SK-N-SH treated with all-trans-retinoic acid at 6 μM for 48 hours (cell line): ENCODE measurements around the gene ANAPC1.
"Not testable (repeated sequence)": the region's sequence is repeated elsewhere in the genome, so short reads cannot be mapped to it uniquely, and the experiment has no call there.

ENCODE experiments used
- ARNTL ChIP-seq: fragments of 450-650 bp; formaldehyde crosslinking; IDR thresholded peaks from 2 replicates; pipeline ENCODE4 v1.5.0; 2020; ENCODE audit warnings: low read depth, mild to moderate bottlenecking, moderate library complexity, borderline replicate concordance
- ESRRG ChIP-seq: fragments of 250-450 bp; sonication (Bioruptor Pico); IDR thresholded peaks from 2 replicates; pipeline ENCODE4 v1.6.1; 2021; ENCODE audit warnings: mild to moderate bottlenecking
- GLIS3 ChIP-seq: fragments of 250-450 bp; sonication (Bioruptor Pico); IDR thresholded peaks from 2 replicates; pipeline ENCODE4 v1.5.0; 2020; ENCODE audit warnings: mild to moderate bottlenecking, moderate library complexity
- ISL1 ChIP-seq: fragments of 250-450 bp; sonication (Bioruptor Pico); IDR thresholded peaks from 2 replicates; pipeline ENCODE4 v2.1.2; 2022; ENCODE audit warnings: mild to moderate bottlenecking, moderate library complexity
- PATZ1 ChIP-seq: fragments of 250-450 bp; sonication (Bioruptor Pico); IDR thresholded peaks from 2 replicates; pipeline ENCODE4 v1.8.0; 2020; ENCODE audit warnings: mild to moderate bottlenecking, moderate library complexity, borderline replicate concordance
- POU6F1 ChIP-seq: fragments of 250-450 bp; sonication (Bioruptor Pico); IDR thresholded peaks from 2 replicates; pipeline ENCODE4 v1.8.0; 2021; ENCODE audit warnings: low read depth, mild to moderate bottlenecking, moderate library complexity, borderline replicate concordance
- PPARA ChIP-seq: fragments of 250-450 bp; sonication (Bioruptor Pico); IDR thresholded peaks from 2 replicates; pipeline ENCODE4 v1.5.0; 2020; ENCODE audit warnings: mild to moderate bottlenecking, borderline replicate concordance
- SNAI2 ChIP-seq: fragments of 250-450 bp; sonication (Bioruptor Pico); IDR thresholded peaks from 2 replicates; pipeline ENCODE4 v1.5.0; 2020; ENCODE audit warnings: mild to moderate bottlenecking, moderate library complexity
- ZNF565 ChIP-seq: fragments of 450-650 bp; formaldehyde crosslinking; conservative IDR thresholded peaks from 2 replicates; pipeline ENCODE4 v1.5.0; 2020; ENCODE audit warnings: low read depth, mild to moderate bottlenecking, moderate library complexity
- ZNF8 ChIP-seq: fragments of 450-650 bp; formaldehyde crosslinking; IDR thresholded peaks from 2 replicates; pipeline ENCODE4 v1.5.0; 2020; ENCODE audit warnings: mild to moderate bottlenecking, moderate library complexity

- not testable (repeated sequence) for TF ChIP-seq ESRRG (CRISPR knock-in tag); ZNF565 (CRISPR knock-in tag); PATZ1 (CRISPR knock-in tag); SNAI2 (CRISPR knock-in tag); ISL1 (CRISPR knock-in tag); POU6F1 (CRISPR knock-in tag); PPARA; GLIS3; ARNTL; ZNF8 (CRISPR knock-in tag)
These were observed 147.9 kb downstream of the ANAPC1 start for GRCh38 chr2:111735838-111736721.
